BLaER1 treated with 17β-estradiol and CSF1 and Interleukin-3, amounts not matched to agents 10 nM and 100 nM (cell line): ENCODE data around the gene PSMD1.

Source experiments
- H3K27ac ChIP-seq, 11 experiments: shearing (Covaris generic); formaldehyde crosslinking; 2 replicates each; pipeline ENCODE4 v1.8.1; 2022
- H3K27me3 ChIP-seq, 11 experiments: shearing (Covaris generic); formaldehyde crosslinking; 2 replicates each; pipeline ENCODE4 v1.8.1; 2022
- H3K36me3 ChIP-seq, 11 experiments: shearing (Covaris generic); formaldehyde crosslinking; 2 replicates each; pipeline ENCODE4 v1.8.1; 2022
- H3K4me1 ChIP-seq, 10 experiments: shearing (Covaris generic); formaldehyde crosslinking; 2 replicates each; pipeline ENCODE4 v1.8.1; 2022
- H3K4me2 ChIP-seq, 11 experiments: shearing (Covaris generic); formaldehyde crosslinking; 2 replicates each; pipeline ENCODE4 v1.8.1; 2022
- H3K4me3 ChIP-seq, 10 experiments: shearing (Covaris generic); formaldehyde crosslinking; 2 replicates each; pipeline ENCODE4 v1.8.1; 2022
- H3K9ac ChIP-seq, 11 experiments: shearing (Covaris generic); formaldehyde crosslinking; 2 replicates each; pipeline ENCODE4 v1.8.1; 2022
- H3K9me3 ChIP-seq, 11 experiments: shearing (Covaris generic); formaldehyde crosslinking; replicated peaks in 1 of 11; 2 replicates each; pipeline ENCODE4 v1.8.1; 2022
- H4K20me1 ChIP-seq, 11 experiments: shearing (Covaris generic); formaldehyde crosslinking; 2 replicates each; pipeline ENCODE4 v1.8.1; 2022
- Cebpa-rat ChIP-seq, 11 experiments: shearing (Covaris generic); IDR thresholded peaks; 2 replicates each; pipeline ENCODE4 v1.8.1; 2022

Gene PSMD1

DNA sequence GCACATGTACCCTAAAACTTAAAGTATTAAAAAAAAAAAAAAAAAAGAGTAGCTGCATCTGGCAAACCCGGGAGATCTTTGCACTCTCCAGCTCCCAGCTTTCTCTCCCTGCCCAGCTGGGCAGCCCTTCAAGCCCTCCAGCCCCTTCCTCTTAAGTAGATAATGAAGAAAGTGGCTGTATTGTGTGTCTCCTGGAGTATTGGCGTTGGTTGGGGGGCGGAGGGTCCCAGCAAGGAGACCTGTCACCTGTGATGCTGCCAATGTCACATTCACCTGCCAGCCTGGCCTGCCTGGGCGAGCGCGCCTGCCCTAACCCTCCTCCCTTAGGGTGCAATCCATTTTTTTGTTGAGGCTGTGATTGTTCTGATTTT lies 17.4 kb upstream of the PSMD1 start:
- Histone ChIP-seq H4K20me1 (peaks cover 0 to 10% (median 0%) of the 10 kb centered on the region in 11 experiments; a peak in 3 of 22 replicates), H3K4me1 (peaks cover 0 to 10% (median 2%) of the 10 kb centered on the region in 10 experiments; a peak in 7 of 20 replicates), H3K4me3 (no peak overlapping the region), H3K9ac (no peak overlapping the region), H3K36me3 (no peaks in the 10 kb centered on the region), H3K27ac (no peak overlapping the region), H3K9me3 (no peaks in the 10 kb centered on the region), H3K27me3 (peaks cover 59 to 76% (median 72%) of the 10 kb centered on the region in 11 experiments), H3K4me2 (no peak overlapping the region)
- no peak for TF ChIP-seq Cebpa-rat (IDR thresholded peaks at IDR 0.05)

DNA sequence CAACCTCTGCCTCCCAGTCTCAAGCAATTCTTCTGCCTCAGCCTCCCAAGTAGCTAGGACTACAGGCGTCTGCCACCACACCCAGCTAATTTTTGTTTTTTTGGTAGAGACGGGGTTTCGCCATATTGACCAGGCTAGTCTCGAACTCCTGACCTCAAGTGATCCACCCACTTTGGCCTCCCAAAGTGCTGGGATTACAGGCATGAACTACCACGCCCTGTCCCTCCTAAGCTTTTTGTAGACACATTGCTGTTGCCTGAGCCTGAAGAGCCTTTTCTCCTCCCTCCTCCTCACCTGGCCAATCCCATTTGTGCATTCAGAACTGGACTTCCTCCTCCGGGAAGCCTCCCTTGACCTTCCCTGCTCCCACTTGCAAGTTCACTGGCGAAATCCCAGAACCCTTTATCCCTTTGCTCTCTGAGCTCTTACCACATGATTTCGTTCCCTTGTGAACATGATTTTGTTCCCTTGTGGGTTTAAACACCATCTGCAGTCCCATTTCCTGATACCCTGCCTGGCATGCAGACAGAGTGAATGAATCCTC lies 16.8 kb upstream of the PSMD1 start:
- H3K4me1 ChIP-seq = peaks cover 0 to 10% (median under 1%) of the 10 kb centered on the region in 10 experiments; a peak in 7 of 20 replicates
- H3K27ac ChIP-seq = no peak overlapping the region
- peaks cover 0 to 10% (median 0%) of the 10 kb centered on the region in 11 experiments; a peak in 3 of 22 replicates for H4K20me1 ChIP-seq
- no peaks in the 10 kb centered on the region for H3K36me3 ChIP-seq
- H3K9me3 ChIP-seq = no peaks in the 10 kb centered on the region
- no peak for TF ChIP-seq Cebpa-rat (IDR thresholded peaks at IDR 0.05)
- H3K9ac ChIP-seq = no peak overlapping the region
- peak overlapping the region in 2 of 11 experiments; percentile 19 to 30; a peak in 5 of 22 replicates for H3K4me2 ChIP-seq
- H3K4me3 ChIP-seq = no peak overlapping the region
- H3K27me3 ChIP-seq = peaks cover 57 to 72% (median 69%) of the 10 kb centered on the region in 11 experiments

DNA sequence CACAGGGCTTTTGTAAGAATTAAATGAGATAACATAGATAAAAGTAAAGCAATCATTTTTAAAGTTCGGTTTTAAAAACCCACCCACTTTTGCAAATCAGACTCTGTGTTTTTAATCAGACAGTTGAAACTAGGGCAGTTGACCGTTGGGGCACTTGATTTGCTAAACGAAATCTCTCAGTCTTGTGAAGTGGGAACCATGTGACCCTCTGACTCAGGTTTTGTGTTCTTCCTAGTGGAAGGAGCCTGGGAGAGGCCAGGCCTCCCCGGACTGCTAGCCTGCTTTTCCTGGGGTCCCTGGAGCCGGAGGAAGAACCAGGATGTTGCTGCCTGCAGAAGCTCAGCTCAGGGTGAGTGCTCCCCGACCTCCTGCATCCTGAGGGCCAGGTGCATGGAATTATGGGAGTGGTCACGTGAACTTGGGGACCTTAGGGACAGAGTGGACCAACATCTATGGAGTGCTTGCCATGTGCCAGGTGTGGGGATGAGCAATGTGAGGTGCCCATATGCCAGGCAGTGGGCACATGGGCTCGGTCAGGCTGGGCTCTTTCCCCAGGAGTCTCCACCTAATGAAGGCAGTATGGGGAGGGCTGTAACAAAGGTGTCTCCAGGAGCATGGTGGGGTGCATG lies 15.5 kb upstream of the PSMD1 start:
- Histone ChIP-seq H4K20me1 (peaks cover 0 to 10% (median 0%) of the 10 kb centered on the region in 11 experiments; a peak in 3 of 22 replicates), H3K9ac (no peak overlapping the region), H3K9me3 (no peaks in the 10 kb centered on the region), H3K4me2 (no peak overlapping the region), H3K4me1 (peaks cover 0 to 10% (median 0%) of the 10 kb centered on the region in 10 experiments; a peak in 7 of 20 replicates), H3K36me3 (no peaks in the 10 kb centered on the region), H3K27ac (no peak overlapping the region), H3K4me3 (no peak overlapping the region), H3K27me3 (peaks cover 44 to 59% (median 57%) of the 10 kb centered on the region in 11 experiments)
- TF ChIP-seq Cebpa-rat (IDR thresholded peaks at IDR 0.05) = no peak

DNA sequence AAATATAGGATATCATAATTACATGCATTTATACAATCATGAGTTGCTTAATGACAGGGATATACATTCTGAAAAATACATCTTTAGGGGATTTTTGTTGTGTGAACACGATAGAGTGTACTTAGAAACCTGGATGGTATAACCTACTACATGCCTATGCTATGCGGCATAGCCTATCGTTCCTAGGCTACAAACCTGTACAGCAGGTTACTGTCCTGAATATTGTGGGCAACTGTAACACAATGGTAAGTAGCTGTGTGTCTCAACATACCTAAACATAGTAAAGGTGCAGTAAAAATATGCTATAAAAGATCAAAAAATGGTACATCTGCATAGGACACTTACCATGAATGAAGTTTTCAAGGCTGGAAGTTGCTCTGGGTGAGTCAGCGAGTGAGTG lies 12.9 kb upstream of the PSMD1 start:
- H3K9me3 ChIP-seq = no peaks in the 10 kb centered on the region
- no peaks in the 10 kb centered on the region for H3K36me3 ChIP-seq
- H3K4me3 ChIP-seq = no peak overlapping the region
- H3K4me2 ChIP-seq = no peak overlapping the region
- H3K27me3 ChIP-seq = peaks cover 18 to 33% (median 31%) of the 10 kb centered on the region in 11 experiments
- peaks cover 0 to 7% (median 0%) of the 10 kb centered on the region in 11 experiments; a peak in 3 of 22 replicates for H4K20me1 ChIP-seq
- TF ChIP-seq Cebpa-rat (IDR thresholded peaks at IDR 0.05) = no peak
- no peak overlapping the region for H3K27ac ChIP-seq
- H3K9ac ChIP-seq = no peak overlapping the region
- peaks cover 0 to 5% (median 0%) of the 10 kb centered on the region in 10 experiments; a peak in 2 of 20 replicates for H3K4me1 ChIP-seq

DNA sequence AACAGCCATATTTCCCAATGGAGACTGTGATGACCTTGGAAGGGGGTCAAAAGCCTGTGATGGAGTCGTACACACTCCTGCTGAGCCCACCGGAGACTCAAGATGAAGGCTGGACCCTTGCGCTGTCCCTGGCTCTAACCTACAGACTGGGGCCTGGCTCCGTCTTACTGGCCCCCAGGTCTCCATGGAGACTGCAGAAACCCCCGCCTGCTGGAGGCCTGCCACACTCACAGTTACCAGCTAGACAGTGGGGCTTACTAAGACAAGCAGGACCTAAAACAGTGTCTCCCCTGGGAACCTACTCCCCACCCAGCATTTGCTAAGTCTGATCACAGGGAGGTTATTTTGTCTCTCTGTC lies 9.8 kb upstream of the PSMD1 start:
- no peak overlapping the region for H3K27ac ChIP-seq
- no peak for TF ChIP-seq Cebpa-rat (IDR thresholded peaks at IDR 0.05)
- H3K9me3 ChIP-seq = no peaks in the 10 kb centered on the region
- H3K27me3 ChIP-seq = peaks cover 0 to 4% (median 1%) of the 10 kb centered on the region in 11 experiments; a peak in 4 of 22 replicates
- H3K4me2 ChIP-seq = no peak overlapping the region
- H4K20me1 ChIP-seq = peaks cover 0 to under 1% (median 0%) of the 10 kb centered on the region in 11 experiments; a peak in 1 of 22 replicates
- no peaks in the 10 kb centered on the region for H3K36me3 ChIP-seq
- H3K4me3 ChIP-seq = no peak overlapping the region
- H3K4me1 ChIP-seq = peaks cover 0 to 21% (median 17%) of the 10 kb centered on the region in 10 experiments; a peak in 16 of 20 replicates
- no peak overlapping the region for H3K9ac ChIP-seq

DNA sequence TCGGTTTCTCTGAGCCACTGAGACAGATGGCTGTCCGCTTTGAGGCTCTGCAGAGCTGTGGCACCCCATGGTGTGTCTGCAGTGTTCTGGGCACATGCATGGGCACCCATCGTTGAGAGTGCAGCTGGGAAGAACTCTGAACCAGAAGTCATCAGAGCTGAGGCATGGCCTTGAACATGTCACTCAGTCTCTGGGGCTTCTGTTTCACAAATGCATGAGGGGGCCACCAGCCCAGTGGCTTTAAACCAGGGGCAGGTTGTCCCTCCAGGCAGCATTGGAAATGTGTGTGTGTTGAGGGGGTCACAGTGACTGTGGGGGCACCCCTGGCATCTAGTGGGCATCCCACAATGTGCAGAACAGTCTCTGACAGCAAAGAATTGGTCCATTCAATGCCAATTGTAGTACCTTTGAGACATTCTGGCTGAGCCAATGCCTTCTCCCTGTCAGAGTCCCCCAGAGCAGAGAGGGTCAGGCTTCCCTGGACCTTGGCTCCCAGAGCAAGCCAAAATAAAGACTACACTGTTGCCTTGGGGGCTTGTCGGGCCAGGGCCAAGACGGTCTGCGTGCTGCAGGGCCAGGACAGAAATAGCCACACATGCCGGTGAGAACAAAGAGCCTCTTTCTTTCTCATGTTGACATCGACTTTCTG lies 9.3 kb upstream of the PSMD1 start:
- no peak overlapping the region for H3K4me3 ChIP-seq
- H3K27ac ChIP-seq = no peak overlapping the region
- peaks cover 0 to 5% (median 0%) of the 10 kb centered on the region in 11 experiments; a peak in 2 of 22 replicates for H3K27me3 ChIP-seq
- TF ChIP-seq Cebpa-rat (IDR thresholded peaks at IDR 0.05) = no peak
- H3K4me2 ChIP-seq = no peak overlapping the region
- no peaks in the 10 kb centered on the region for H3K9me3 ChIP-seq
- H3K36me3 ChIP-seq = no peaks in the 10 kb centered on the region
- H4K20me1 ChIP-seq = no peaks in the 10 kb centered on the region; a peak in 1 of 22 replicates
- H3K9ac ChIP-seq = no peak overlapping the region
- H3K4me1 ChIP-seq = peaks cover 0 to 26% (median 22%) of the 10 kb centered on the region in 10 experiments; a peak in 16 of 20 replicates

DNA sequence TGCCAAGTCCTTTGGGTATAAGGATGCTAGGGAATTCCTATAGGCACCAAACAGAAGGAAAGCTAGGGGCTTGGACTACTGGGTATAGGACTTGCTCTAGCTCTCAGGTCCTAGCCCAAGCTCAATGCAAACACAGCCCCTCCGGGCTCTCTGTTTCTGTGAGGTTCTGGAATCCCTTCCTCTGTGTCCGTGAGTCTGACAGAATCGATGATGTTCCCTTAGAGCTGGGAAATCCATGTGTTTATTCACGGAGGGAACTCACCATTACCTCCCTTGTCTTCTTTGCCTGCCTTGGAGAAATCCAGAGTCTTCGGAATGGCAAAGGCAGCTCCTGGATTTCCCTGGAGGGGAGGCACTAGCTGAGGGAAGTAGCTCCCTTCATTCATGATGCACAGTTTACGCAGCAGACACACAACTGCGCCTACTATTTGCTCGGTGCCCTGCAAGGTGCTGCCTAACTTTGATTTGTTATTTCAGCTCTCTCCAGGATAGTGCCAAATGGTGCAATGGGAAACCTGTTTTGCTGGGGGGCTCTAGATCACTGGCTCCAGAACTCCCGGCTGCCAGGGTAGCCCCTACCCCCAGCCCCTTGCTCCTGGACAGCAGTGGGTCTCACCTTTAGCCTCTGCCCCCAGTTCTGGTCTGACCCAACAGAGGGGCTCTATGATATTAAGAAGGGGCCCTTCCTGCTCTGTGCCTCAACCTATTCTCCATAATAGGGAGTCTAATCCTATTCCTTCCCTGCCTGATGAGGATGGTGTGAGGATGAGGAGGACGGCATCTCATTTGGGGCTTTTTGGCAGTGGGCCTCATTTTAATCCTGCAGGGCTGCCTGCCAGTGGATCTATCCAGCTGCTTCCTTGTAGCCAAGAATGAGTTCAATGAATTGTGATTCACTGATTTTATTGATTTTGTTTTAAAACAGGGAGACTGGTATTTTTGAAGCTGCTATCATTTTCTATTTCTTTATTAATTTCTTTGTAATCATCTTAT lies 8.4 kb upstream of the PSMD1 start:
- no peak overlapping the region for H3K4me2 ChIP-seq
- no peaks in the 10 kb centered on the region for H3K9me3 ChIP-seq
- no peak overlapping the region for H3K27ac ChIP-seq
- H4K20me1 ChIP-seq = no peaks in the 10 kb centered on the region; a peak in 1 of 22 replicates
- peaks cover 0 to 6% (median 0%) of the 10 kb centered on the region in 11 experiments; a peak in 2 of 22 replicates for H3K27me3 ChIP-seq
- no peak overlapping the region for H3K4me3 ChIP-seq
- no peak overlapping the region for H3K9ac ChIP-seq
- TF ChIP-seq Cebpa-rat (IDR thresholded peaks at IDR 0.05) = no peak
- peaks cover under 1 to 32% (median 26%) of the 10 kb centered on the region in 10 experiments; a peak in 17 of 20 replicates for H3K4me1 ChIP-seq
- H3K36me3 ChIP-seq = no peaks in the 10 kb centered on the region

DNA sequence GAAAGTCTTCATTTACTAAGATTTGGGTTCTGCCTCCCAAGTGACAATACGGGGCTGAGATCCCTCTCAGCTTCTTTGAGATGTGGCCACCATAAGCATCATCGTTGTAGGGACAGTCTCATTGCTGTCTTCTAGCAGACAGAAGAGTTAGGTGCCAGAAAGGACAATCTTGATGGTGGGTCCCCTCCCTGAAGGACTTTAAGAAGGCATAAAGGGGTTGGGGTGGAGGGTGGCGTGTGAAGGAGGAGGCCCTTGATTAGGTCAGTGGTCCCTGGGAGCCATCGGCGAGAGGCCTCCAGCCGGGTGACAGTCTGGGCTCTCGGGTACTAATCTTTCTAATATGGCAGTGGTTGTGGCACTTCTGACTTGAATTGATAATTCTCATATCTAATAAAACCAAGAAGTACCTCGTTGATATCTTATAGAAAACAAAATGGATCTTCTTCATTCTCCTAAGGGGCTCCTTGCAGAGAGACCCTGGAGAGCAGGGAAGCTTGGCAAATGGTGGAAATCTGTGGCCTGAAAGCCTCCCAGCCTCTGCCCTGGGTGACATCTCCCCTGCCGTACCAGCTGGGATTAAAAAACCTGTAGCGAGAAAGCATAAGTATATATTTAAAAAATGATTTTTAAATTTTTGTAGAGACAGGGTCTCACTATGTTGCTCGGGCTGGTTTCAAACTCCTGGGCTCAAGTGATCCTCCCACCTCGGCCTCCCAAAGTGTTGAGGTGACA lies 7.2 kb upstream of the PSMD1 start:
- no peaks in the 10 kb centered on the region for H3K9me3 ChIP-seq
- H3K9ac ChIP-seq = no peak overlapping the region
- peaks cover 10 to 34% (median 27%) of the 10 kb centered on the region in 10 experiments; a peak in 18 of 20 replicates for H3K4me1 ChIP-seq
- no peak overlapping the region for H3K4me2 ChIP-seq
- peaks cover 0 to 6% (median 0%) of the 10 kb centered on the region in 11 experiments; a peak in 2 of 22 replicates for H3K27me3 ChIP-seq
- no peaks in the 10 kb centered on the region for H3K36me3 ChIP-seq
- no peak overlapping the region for H3K27ac ChIP-seq
- no peak for TF ChIP-seq Cebpa-rat (IDR thresholded peaks at IDR 0.05)
- H4K20me1 ChIP-seq = no peaks in the 10 kb centered on the region; a peak in 1 of 22 replicates
- no peak overlapping the region for H3K4me3 ChIP-seq
